ENCODE data around the gene ISG20.

GRCh38 chr15:88658972-88659931, 20.4 kb downstream of the ISG20 start:
- TF ChIP-seq CTCF (optimal IDR thresholded peaks at IDR 0.05 in 1 of 3, IDR thresholded peaks at IDR 0.05 in 1 of 3, conservative IDR thresholded peaks at IDR 0.05 in 1 of 3; ENCODE audit: extremely low read depth in 1 of 3, insufficient read depth in 2 of 3, low read length in 3 of 3) = no peak
- no peak for TF ChIP-seq EZH2 (IDR thresholded peaks at IDR 0.05; ENCODE audit: low read length)

Data from keratinocyte (primary cell).